Hindlimb muscle (tissue), 1 donor: ENCODE results near the gene TBC1D19. TPM values are rescaled to one million over a fixed set of nuclear protein-coding genes. Genes with fewer than 3 reads are reported as not detected.
A peak's percentile ranks its signal among the peaks of the same experiment; 100 is the strongest.

Experiments used
- DNase-seq: peaks from one replicate; pipeline ENCODE4 v3.0.0-alpha.2; 2013
- polyA plus RNA-seq: library from polyadenylated mRNA; unstranded; fragments of 120-200 nt; gene quantifications from one replicate; pipeline ENCODE4 v1.2.1, GENCODE V29; 2013; ENCODE audit not compliant: insufficient read length

The TBC1D19 gene
- polyA plus RNA-seq, 1 donor, result 11.9 TPM

- no peak for DNase-seq
Observed at GRCh38 chr4:26736621-26737020, 152.7 kb downstream of the TBC1D19 start.

DNA sequence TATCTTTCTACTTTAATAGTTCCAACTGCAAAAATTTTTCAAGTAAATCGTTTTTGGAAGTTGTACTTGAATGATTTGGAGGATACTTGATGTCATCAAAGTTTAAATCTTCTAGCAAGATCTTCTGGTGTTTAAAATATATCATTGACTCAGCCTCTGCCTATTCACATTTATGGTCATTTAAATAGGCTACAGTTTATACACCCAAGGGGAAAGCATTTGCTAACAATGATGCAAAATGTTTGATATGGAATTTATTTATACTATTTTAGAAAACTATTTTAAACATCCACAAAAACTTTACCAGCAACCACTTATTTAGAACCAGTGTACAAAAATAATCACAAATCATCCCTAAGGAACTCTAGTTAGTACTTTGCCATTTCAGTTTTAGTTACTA, 153.5 kb downstream of the TBC1D19 start:
- no peak for DNase-seq

DNA sequence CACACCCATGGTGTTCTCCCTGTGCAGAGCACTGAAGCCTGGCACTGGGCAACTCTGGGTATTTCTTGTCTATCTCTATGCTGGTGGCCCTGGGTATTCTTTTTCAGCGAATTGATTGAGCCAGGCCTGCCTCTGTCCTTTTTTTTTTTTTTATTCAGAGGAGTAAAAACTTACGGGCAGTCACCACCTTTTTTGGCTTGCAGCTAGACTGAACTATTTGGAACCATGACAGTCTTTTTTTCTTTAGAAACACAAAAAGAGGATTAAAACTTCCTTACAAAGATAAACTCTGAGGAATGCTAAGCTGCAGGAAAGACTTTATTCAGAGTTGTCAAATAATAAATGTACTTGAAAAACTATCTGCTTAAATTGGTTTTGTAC, 157.6 kb downstream of the TBC1D19 start:
- peak; percentile 12 for DNase-seq

DNA sequence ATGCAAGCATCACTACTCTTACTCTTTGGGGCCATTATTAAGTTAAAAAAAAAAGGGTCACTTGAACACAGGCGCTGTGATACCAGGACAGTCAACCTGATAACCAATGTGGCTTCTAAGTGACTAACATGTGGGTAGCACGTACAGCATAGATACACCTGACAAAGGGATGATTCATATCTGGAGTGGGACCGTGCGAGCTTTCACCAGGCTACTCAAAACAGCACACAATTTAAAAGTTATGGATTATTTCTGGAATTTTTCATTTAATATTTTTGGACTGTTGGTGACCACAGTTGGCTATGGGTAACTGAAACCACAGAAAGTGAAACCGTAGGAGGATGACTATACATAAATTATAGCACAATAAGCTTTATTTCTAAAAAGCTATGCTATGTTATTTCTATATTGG, 162.9 kb downstream of the TBC1D19 start:
- DNase-seq, result no peak

DNA sequence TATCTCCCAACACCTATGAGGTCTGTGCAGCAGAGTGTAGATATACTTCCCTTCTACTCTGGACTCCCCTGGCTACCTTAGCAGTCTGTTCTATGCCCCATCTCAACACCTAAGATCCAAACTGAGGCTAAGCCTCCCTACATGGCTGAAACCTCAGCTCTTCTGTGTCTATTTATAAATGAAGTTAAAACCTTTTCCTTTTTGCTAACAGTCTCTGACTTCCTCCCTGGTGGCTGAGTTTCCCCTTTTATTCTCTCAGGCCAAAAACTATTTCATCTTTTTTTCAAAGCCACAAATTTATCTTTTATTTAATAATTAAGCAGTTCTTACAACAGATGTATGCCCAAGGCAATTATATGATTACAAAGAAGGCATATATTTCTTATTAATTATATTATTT, 164.9 kb downstream of the TBC1D19 start:
- no peak for DNase-seq

DNA sequence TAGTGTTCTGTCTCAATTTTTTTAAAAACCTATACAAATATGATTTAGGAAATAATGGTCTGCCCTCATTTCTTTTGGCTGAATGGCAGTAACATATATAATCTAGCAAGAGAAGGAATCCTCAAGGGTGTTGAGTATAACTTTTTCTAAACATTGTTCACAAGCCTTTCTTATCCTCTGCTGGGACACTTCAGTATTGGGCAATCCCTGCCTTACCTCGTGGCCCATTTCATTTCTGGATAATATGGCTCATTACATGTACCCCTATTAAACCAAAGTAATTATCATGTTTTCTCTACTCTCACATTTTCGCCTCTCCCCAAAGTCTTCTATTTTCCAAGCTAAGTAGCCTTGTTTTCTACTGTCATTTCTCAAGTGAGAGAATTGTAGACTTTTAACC, 166.0 kb downstream of the TBC1D19 start:
- no peak for DNase-seq

- DNase-seq, result no peak
Observed at GRCh38 chr4:26751004-26751403, 167.1 kb downstream of the TBC1D19 start.

- no peak for DNase-seq
Observed at GRCh38 chr4:26751838-26752237, 168.0 kb downstream of the TBC1D19 start.

GRCh38 chr4:26753187-26753586, 169.3 kb downstream of the TBC1D19 start:
- DNase-seq, result no peak

- DNase-seq, result peak; percentile 84
Observed at GRCh38 chr4:26753617-26754016, 169.7 kb downstream of the TBC1D19 start.

GRCh38 chr4:26757751-26758150, 173.9 kb downstream of the TBC1D19 start:
- DNase-seq, result no peak

DNA sequence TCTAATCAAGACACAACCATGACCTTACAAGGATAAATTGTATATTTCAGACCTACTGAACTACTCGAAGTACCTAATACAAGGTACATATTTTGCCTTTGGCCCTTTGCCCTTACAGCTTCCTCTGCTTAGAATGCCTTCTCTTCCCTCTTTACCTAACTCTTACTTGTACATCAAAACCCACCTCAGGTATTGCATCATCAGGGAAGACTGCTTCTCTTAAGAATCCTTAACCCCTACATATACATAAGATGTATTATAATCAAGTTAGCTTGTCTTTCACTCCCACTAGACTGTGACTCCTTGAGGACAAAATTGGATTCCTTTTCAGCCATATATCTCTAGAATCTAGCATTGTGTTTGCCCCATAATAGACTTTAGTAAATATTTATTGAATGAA, 175.0 kb downstream of the TBC1D19 start:
- DNase-seq, result no peak

DNA sequence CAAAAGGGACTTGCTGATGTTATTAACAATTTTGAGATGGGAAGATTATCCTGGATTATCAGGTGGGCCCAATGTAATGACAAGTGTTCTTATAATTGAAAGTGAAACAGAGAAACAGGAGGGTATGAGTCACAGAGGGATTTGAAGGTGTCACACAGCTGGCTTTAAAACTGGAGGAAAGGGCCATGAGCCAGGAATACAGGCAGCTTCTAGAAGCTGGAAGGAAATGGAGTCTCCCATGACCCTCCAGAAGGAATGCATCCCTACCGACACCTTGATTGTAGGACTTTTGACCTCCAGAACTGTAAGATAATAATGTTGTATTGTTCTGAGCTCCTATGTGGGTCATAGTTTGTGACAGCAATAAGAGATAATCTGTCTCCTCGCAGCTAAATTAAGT, 178.8 kb downstream of the TBC1D19 start:
- no peak for DNase-seq

GRCh38 chr4:26763063-26763462, 179.2 kb downstream of the TBC1D19 start:
- no peak for DNase-seq

GRCh38 chr4:26763648-26764047, 179.8 kb downstream of the TBC1D19 start:
- DNase-seq, result no peak

DNA sequence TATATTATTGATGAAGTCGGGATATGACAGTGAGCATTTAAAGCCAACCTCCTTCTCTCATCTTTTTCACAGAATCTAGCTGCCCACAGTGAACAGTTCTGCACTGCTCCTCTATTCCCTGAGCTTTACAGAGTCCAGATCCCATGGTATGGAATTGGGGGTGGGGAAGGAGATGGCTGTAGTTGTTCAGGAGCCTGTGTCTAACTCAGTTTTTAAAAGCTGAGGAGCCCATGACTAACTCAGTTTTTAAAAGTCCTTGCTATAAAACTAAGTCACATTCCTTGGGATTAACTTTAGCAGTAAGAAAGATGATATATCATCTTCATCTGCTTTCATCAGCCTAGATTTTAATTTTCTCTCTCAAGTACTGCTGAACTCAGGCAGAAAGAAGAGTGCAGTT, 180.3 kb downstream of the TBC1D19 start:
- DNase-seq, result no peak

- no peak for DNase-seq
Observed at GRCh38 chr4:26765515-26765914, 181.6 kb downstream of the TBC1D19 start.

DNA sequence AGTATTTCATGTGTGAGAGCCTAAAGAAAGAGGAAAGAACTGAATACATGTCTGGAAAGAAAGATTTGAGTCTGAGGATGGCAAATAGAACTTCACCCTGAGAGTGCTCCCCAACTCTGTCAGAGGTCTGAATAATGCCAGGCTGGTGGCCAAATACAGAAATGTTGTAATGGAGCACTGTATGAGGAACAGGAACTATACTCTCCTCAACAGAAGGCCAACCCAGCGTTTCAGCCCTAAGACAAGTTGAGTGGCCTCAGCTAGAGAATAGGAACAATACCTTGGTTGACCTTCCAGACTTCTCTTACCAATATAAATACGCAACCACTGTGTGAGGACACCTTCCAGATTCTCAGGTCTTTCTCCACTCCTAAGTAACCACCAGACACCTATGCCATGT, 182.3 kb downstream of the TBC1D19 start:
- DNase-seq, result no peak

- no peak for DNase-seq
Observed at GRCh38 chr4:26772096-26772873, 188.4 kb downstream of the TBC1D19 start.

GRCh38 chr4:26779224-26779623, 195.3 kb downstream of the TBC1D19 start:
- DNase-seq, result no peak

- DNase-seq, result no peak
Observed at GRCh38 chr4:26779674-26780073, 195.8 kb downstream of the TBC1D19 start.

GRCh38 chr4:26780539-26780938, 196.7 kb downstream of the TBC1D19 start:
- DNase-seq, result no peak

- no peak for DNase-seq
Observed at GRCh38 chr4:26782168-26782829, 198.4 kb downstream of the TBC1D19 start.

GRCh38 chr4:26782830-26783202, 198.9 kb downstream of the TBC1D19 start:
- no peak for DNase-seq
